NCI-H1092 (cell line): ENCODE data around the gene TASOR.
"Not testable (repeated sequence)": the region's sequence is repeated elsewhere in the genome, so short reads cannot be mapped to it uniquely, and the experiment has no call there.

Experiments
- DNase-seq: peaks from one replicate; lab custom pipeline; 2025; lab: John Stamatoyannopoulos, UW

TASOR gene

GRCh38 chr3:56683122-56683817, at the start of gene TASOR:
TASOR (minus strand) TSS chr3:56683265; CDS start chr3:56683006, 259 bp downstream.
- DNase-seq: peak; percentile 48

GRCh38 chr3:56732109-56732508, 49.0 kb upstream of the TASOR start:
- DNase-seq: no peak

GRCh38 chr3:56725175-56725574, 42.1 kb upstream of the TASOR start:
- no peak for DNase-seq

GRCh38 chr3:56724676-56725075, 41.6 kb upstream of the TASOR start:
- no peak for DNase-seq

- DNase-seq: no peak
Observed at GRCh38 chr3:56720849-56721248, 37.8 kb upstream of the TASOR start.

- not testable (repeated sequence) for DNase-seq
Observed at GRCh38 chr3:56718809-56719208, 35.7 kb upstream of the TASOR start.

GRCh38 chr3:56711344-56711743, 28.3 kb upstream of the TASOR start:
- DNase-seq: no peak

- DNase-seq: not testable (repeated sequence)
Observed at GRCh38 chr3:56707412-56707811, 24.3 kb upstream of the TASOR start.

GRCh38 chr3:56706629-56707028, 23.6 kb upstream of the TASOR start:
- DNase-seq: no peak

- no peak for DNase-seq
Observed at GRCh38 chr3:56704706-56705105, 21.6 kb upstream of the TASOR start.

GRCh38 chr3:56702490-56703315, 19.6 kb upstream of the TASOR start:
- peak; percentile 60 for DNase-seq

GRCh38 chr3:56700151-56700550, 17.1 kb upstream of the TASOR start:
- no peak for DNase-seq

- DNase-seq: no peak
Observed at GRCh38 chr3:56694867-56695683, 12.0 kb upstream of the TASOR start.

GRCh38 chr3:56693750-56694149, 10.7 kb upstream of the TASOR start:
- no peak for DNase-seq

- DNase-seq: not testable (repeated sequence)
Observed at GRCh38 chr3:56692520-56693433, 9.7 kb upstream of the TASOR start.

- DNase-seq: not testable (repeated sequence)
Observed at GRCh38 chr3:56692001-56692365, 8.9 kb upstream of the TASOR start.

GRCh38 chr3:56691165-56692000, 8.3 kb upstream of the TASOR start:
- DNase-seq: no peak

- DNase-seq: no peak
Observed at GRCh38 chr3:56689303-56689702, 6.2 kb upstream of the TASOR start.

- DNase-seq: no peak
Observed at GRCh38 chr3:56688191-56688590, 5.1 kb upstream of the TASOR start.

GRCh38 chr3:56684029-56684428, 964 bp upstream of the TASOR start:
- no peak for DNase-seq
